DND-41 (cell line): ENCODE data around the gene GRAMD1A.
"Not testable (repeated sequence)": the region's sequence is repeated elsewhere in the genome, so short reads cannot be mapped to it uniquely, and the experiment has no call there.

ENCODE experiments used
- ATAC-seq: fragments of 200-7000 bp; cut with Tn5 transposase; 3 replicates; pipeline ENCODE4 v1.9.1; 2021; ENCODE audit warnings: low read depth; ENCODE audit not compliant: insufficient read depth
- DNase-seq: peaks from one replicate; pipeline ENCODE4 v3.0.0-alpha.2; 2020
- H2AFZ ChIP-seq: 2 replicates; pipeline ENCODE4 v1.6.0; 2012; ENCODE audit warnings: low read depth, low read length
- H3K27ac ChIP-seq: 2 replicates; pipeline ENCODE4 v1.5.1; 2012; ENCODE audit warnings: low read length, inconsistent platforms
- H3K27me3 ChIP-seq: fragments of 200-600 bp; sonication (generic); 2 replicates; pipeline ENCODE4 v1.6.0; 2012; ENCODE audit warnings: low read length, mild to moderate bottlenecking, inconsistent platforms; ENCODE audit not compliant: insufficient read depth, poor library complexity
- H3K36me3 ChIP-seq: 2 replicates; pipeline ENCODE4 v1.5.1; 2012; ENCODE audit warnings: low read length, inconsistent platforms; ENCODE audit not compliant: insufficient read depth
- H3K4me1 ChIP-seq: 2 replicates; pipeline ENCODE4 v1.5.1; 2012; ENCODE audit warnings: mild to moderate bottlenecking, low read length; ENCODE audit not compliant: insufficient read depth
- H3K4me2 ChIP-seq: 2 replicates; pipeline ENCODE4 v1.6.0; 2012; ENCODE audit warnings: mild to moderate bottlenecking, moderate library complexity, low read length, inconsistent platforms; ENCODE audit not compliant: insufficient read depth
- H3K4me3 ChIP-seq, 2 experiments: fragments of 200-600 bp in 1 of 2; shearing (Covaris generic) in 1 of 2; 2 replicates each; pipeline ENCODE4 v1.5.1; 2012 to 2016; ENCODE audit warnings: inconsistent platforms in 2 of 2, low read length in 2 of 2, mild to moderate bottlenecking in 2 of 2, low read depth in 1 of 2, moderate library complexity in 1 of 2
- H3K79me2 ChIP-seq: 2 replicates; pipeline ENCODE4 v1.6.0; 2012; ENCODE audit warnings: low read length, inconsistent platforms; ENCODE audit not compliant: insufficient read depth
- H3K9ac ChIP-seq: 2 replicates; pipeline ENCODE4 v1.6.0; 2012; ENCODE audit warnings: low read depth, mild to moderate bottlenecking, inconsistent platforms, low read length, moderate library complexity
- H3K9me3 ChIP-seq: 2 replicates; pipeline ENCODE4 v1.5.1; 2012; ENCODE audit warnings: low read length, moderate library complexity, mild to moderate bottlenecking, inconsistent platforms; ENCODE audit not compliant: insufficient read depth, severe bottlenecking
- H4K20me1 ChIP-seq: 2 replicates; pipeline ENCODE4 v1.6.0; 2012; ENCODE audit warnings: low read length; ENCODE audit not compliant: insufficient read depth
- CTCF ChIP-seq: IDR thresholded peaks from 2 replicates; pipeline ENCODE4 v1.5.1; 2012; ENCODE audit warnings: borderline replicate concordance, low read length, moderate library complexity, mild to moderate bottlenecking; ENCODE audit not compliant: poor library complexity, severe bottlenecking; ENCODE audit errors: extremely low read depth
- EZH2 ChIP-seq: IDR thresholded peaks from 3 replicates; pipeline ENCODE4 v1.6.1; 2012; ENCODE audit warnings: borderline replicate concordance, low read depth, mild to moderate bottlenecking, moderate library complexity, low read length, inconsistent platforms; ENCODE audit not compliant: severe bottlenecking

The GRAMD1A gene

DNA sequence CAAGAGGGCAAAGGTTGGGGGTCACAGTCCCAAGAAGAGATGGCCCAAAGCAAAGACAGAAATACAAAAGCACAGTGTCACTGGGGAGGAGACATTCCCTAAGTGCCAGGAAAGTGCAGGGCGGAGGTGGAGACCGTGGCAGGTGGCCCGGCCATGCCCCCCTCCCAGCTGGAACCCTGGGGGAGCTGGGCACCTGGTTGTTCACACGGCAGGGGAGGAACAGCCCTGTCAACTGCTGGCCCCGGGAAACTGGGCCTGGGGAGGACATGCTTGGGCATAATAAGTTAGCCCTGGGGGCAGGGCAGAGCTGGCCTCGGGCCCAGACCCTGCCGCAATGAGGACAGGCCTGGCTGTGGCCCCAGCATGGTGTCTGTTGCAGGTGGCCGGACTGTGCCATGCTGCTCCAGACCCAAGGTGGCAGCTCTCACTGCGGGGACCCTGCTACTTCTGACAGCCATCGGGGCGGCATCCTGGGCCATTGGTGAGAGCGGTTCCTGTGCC is 48.8 kb downstream of the GRAMD1A start:
- Histone ChIP-seq H3K9me3 (no peaks in the 10 kb centered on the region), H3K4me1 (no peaks in the 10 kb centered on the region), H3K9ac (no peak overlapping the region), H3K36me3 (no peaks in the 10 kb centered on the region), H3K4me3 (no peak overlapping the region), H2AFZ (no peak overlapping the region), H3K79me2 (no peaks in the 10 kb centered on the region), H3K27me3 (no peaks in the 10 kb centered on the region), H3K4me2 (no peak overlapping the region), H4K20me1 (no peaks in the 10 kb centered on the region; the same call in 1 of the 2 replicates), H3K27ac (no peak overlapping the region)
- DNase-seq (no peak), ATAC-seq (no peak)
- TF ChIP-seq EZH2 (no peak), CTCF (no peak)

GRCh38 chr19:35049456-35049855 is 49.3 kb downstream of the GRAMD1A start:
- Histone ChIP-seq H2AFZ (no peak overlapping the region), H3K9me3 (no peaks in the 10 kb centered on the region), H3K4me1 (no peaks in the 10 kb centered on the region), H3K79me2 (no peaks in the 10 kb centered on the region), H3K36me3 (no peaks in the 10 kb centered on the region), H3K9ac (no peak overlapping the region), H3K27ac (no peak overlapping the region), H3K4me2 (no peak overlapping the region), H4K20me1 (no peaks in the 10 kb centered on the region; the same call in 1 of the 2 replicates), H3K4me3 (no peak overlapping the region), H3K27me3 (peaks cover 2% of the 10 kb centered on the region)
- TF ChIP-seq EZH2 (no peak), CTCF (no peak)
- DNase-seq (no peak), ATAC-seq (no peak)

- ATAC-seq, DNase-seq, H3K9me3 ChIP-seq, H3K4me3 ChIP-seq, H4K20me1 ChIP-seq, H3K4me1 ChIP-seq, H3K9ac ChIP-seq, H3K27me3 ChIP-seq, H3K27ac ChIP-seq, H2AFZ ChIP-seq, H3K79me2 ChIP-seq, H3K36me3 ChIP-seq, H3K4me2 ChIP-seq: not testable (repeated sequence)
These were observed 50.5 kb downstream of the GRAMD1A start for GRCh38 chr19:35050662-35051061.

- H3K79me2 ChIP-seq, H3K9ac ChIP-seq, H4K20me1 ChIP-seq, H3K4me3 ChIP-seq, ATAC-seq, H3K36me3 ChIP-seq, H2AFZ ChIP-seq, H3K9me3 ChIP-seq, H3K4me1 ChIP-seq, H3K27ac ChIP-seq, DNase-seq, H3K4me2 ChIP-seq: not testable (repeated sequence)
- H3K27me3 ChIP-seq = peaks cover 14% of the 10 kb centered on the region
These were observed 51.1 kb downstream of the GRAMD1A start for GRCh38 chr19:35051268-35051667.
